GM18498 (cell line): ENCODE measurements around the gene SUB1.

ENCODE experiments used
- ATAC-seq: cut with Tn5 transposase; IDR thresholded peaks from one replicate; pipeline ENCODE4 v1.9.1; 2021; ENCODE audit warnings: mild to moderate bottlenecking, moderate library complexity; ENCODE audit not compliant: unreplicated experiment

Gene SUB1

DNA sequence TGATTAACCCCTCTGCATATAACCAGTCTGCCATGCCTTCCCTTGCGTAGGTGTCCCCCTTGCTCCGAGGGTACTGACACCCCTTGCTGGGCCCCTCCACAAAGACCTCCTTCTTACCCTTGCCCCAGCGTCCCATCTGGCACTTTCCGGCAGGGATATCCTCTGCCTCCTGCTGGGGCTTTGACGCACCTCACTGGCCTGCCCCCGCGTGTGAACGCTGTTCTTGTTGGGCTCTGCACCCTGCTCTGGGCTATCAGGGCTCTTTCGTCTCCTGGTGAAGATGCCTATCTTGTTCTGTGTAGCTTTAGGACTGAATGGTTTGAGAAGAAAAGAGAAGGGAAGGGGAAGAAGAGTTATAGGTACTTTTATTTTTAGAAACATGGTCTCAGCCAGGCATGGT is 53.0 kb downstream of the SUB1 start:
- no peak for ATAC-seq

DNA sequence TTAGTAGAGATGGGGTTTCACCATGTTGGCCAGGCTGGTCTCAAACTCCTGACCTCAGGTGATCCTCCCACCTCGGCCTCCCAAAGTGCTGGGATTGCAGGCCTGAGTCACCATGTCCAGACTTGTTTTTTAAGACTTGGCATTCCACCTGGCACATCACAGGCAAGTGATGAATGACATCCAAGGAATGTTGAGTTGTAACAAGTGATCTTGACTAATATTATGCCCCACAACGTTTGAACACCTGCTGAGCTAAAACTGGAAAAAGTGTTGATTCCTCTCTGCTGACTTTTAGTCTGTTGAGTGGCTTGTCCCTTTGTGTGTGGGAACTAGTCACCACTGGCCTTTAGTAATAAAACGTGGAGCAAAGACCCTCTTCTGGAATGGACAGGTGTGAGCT is 54.6 kb downstream of the SUB1 start:
- ATAC-seq = no peak

DNA sequence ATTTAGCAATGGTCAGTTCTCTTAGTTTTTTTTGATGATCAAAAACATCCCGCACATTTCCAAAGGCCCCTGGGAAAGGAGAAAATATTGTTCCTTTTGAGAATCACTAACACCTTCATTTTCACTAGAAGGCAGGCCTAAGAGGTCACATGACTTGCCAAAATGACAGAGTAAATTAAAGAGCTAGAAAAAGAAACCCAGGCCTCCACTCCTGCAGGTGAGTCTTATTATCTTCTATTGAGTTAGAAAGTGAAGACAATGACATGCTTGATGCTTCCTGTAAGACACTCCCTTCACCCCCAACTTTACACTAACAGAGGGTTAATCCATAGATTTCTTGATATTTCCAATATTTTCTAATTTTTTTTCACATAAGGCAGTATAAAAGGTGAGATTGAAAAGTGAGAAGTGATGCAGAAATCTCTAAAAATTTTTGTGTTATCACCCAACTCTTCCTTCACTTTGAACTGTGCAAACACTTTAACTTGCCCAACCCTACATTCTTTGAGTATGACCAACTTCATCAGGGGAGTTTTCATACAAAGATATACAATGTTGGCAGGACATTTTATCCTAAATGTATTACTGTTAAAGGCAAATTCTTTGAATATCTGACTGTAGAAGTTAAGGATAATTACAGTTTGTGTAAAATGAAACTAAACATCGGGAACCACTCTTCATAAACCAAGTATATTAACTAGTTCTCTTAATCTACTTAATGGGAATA is 57.1 kb downstream of the SUB1 start:
- no peak for ATAC-seq

DNA sequence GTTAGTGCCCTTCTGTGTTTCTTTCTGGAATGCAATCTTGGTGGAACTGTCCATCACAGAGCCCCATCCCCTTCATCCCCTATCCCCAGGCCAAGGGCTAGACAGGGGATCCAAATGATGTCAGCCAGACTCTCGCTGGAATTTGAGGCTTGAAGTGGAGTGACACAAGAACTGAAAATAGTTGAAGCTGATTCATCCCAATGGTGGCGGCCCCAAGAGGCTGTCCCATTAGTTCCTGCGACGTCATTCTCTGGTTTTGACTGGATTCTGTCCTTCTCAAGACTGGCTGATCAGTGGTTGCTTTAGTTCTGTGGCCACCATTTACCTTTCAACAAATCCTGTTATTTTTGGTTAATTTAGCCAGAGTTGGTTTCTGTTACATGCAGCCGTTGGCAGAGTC is 59.9 kb downstream of the SUB1 start:
- ATAC-seq = no peak

DNA sequence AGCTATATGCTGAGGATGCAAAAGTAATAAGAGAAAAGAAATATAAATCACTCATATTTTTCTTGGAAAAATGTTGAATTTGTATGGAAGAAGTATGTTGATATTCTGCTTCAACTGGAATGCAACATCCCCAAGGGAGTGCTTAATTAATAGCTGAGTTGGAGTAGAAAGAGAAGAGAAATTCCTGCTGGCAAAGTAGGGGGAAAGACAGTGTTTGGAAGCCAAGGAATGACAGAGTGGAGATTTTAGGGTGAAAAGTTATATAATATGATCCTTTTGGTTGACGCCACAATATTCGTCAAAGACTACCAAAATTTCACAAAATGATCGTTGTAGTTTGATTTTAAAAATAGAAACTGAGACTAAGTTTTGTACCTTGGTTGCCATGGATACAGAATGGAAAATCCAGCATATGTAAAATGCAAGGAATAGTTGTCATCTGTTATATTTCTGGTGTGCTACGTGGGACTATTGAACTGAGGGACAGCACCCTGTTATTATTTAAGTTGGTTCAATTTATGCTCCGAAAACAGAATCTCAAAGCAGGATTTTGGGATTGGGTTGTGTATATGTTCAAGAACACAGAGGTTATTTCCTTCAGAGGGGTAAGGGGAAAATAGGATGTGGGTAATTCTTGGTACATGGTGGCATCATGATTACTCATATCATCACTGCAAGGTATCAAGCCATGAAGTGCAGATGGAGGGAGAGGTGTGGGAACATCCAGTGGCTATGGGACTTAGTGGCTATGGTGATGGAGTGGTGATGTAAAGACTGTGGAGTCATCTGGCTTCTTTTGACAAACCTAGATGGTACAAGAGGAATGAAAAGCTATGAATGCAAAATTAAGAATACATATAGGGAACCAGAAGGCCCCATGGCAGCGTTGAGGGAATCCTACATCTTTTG is 61.0 kb downstream of the SUB1 start:
- ATAC-seq = no peak

DNA sequence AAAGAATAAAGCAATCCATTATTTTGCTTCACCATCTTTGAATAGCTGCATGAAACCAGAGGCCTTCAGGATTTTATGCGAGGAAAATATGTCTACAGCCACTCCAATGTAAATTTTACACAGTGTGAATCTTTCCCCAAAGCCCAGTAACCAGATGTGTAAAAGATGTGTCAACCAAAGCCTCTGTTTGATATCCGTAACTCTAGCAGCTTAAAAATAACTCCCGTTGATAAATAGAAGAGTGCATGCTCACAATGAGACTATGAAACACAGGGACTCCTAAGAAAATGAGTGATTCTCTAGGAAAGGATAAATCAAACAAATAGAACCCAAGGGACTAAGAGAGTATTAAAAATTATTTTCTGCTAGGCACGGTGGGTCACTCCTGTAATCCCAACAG is 65.7 kb downstream of the SUB1 start:
- no peak for ATAC-seq

DNA sequence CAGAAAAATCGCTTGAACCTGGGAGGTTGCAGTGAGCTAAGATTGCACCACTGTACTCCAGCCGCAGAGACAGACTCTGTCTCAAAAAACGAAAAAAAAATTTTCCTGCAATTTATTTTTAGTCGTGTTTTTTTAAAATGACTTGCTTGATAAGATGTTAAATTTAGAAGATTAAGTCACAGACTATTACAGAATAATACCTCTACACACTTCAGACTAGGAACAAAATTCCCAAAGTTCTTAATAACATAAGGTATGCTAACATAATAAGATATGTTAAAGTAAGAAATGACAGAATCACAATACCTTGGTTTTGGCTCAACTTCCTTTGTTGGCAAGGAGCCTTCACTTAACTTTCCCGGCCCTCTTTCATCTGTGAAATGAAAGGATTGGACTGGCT is 66.3 kb downstream of the SUB1 start:
- no peak for ATAC-seq
